Measurements from ENCODE around the gene SGSM1.
A peak's percentile ranks its signal among the peaks of the same experiment; 100 is the strongest.

SGSM1 gene

GRCh38 chr22:24845041-24845898, 39.3 kb downstream of the SGSM1 start:
- DNase-seq = peak; percentile 33

- DNase-seq = no peak
Observed at GRCh38 chr22:24847490-24847889, 41.5 kb downstream of the SGSM1 start.

- DNase-seq = no peak
Observed at GRCh38 chr22:24848559-24849168, 42.7 kb downstream of the SGSM1 start.

- DNase-seq = no peak
Observed at GRCh38 chr22:24855794-24856193, 49.8 kb downstream of the SGSM1 start.

GRCh38 chr22:24857576-24857975, 51.6 kb downstream of the SGSM1 start:
- DNase-seq = no peak

GRCh38 chr22:24859587-24859986, 53.6 kb downstream of the SGSM1 start:
- no peak for DNase-seq

- DNase-seq = no peak
Observed at GRCh38 chr22:24865508-24865907, 59.5 kb downstream of the SGSM1 start.

- DNase-seq = peak; percentile 81
Observed at GRCh38 chr22:24867323-24868022, 61.5 kb downstream of the SGSM1 start.

- DNase-seq = no peak
Observed at GRCh38 chr22:24868979-24869378, 63.0 kb downstream of the SGSM1 start.

- no peak for DNase-seq
Observed at GRCh38 chr22:24871611-24872205, 65.7 kb downstream of the SGSM1 start.

- no peak for DNase-seq
Observed at GRCh38 chr22:24873226-24873625, 67.2 kb downstream of the SGSM1 start.

- DNase-seq = no peak
Observed at GRCh38 chr22:24875862-24876506, 70.0 kb downstream of the SGSM1 start.

GRCh38 chr22:24876700-24877099, 70.7 kb downstream of the SGSM1 start:
- no peak for DNase-seq

- no peak for DNase-seq
Observed at GRCh38 chr22:24878969-24879368, 73.0 kb downstream of the SGSM1 start.

GRCh38 chr22:24883432-24883831, 77.4 kb downstream of the SGSM1 start:
- DNase-seq = peak; percentile 27

- DNase-seq = no peak
Observed at GRCh38 chr22:24887260-24887659, 81.2 kb downstream of the SGSM1 start.

- no peak for DNase-seq
Observed at GRCh38 chr22:24893341-24894070, 87.5 kb downstream of the SGSM1 start.

GRCh38 chr22:24894220-24894975, 88.4 kb downstream of the SGSM1 start:
- DNase-seq = peak; percentile 24

GRCh38 chr22:24894998-24895397, 89.0 kb downstream of the SGSM1 start:
- DNase-seq = no peak

- DNase-seq = no peak
Observed at GRCh38 chr22:24901448-24901847, 95.4 kb downstream of the SGSM1 start.

GRCh38 chr22:24905909-24906308, 99.9 kb downstream of the SGSM1 start:
- DNase-seq = no peak

Measured in inflammatory macrophage treated with lipopolysaccharide for 4 hours (primary cell).